SK-N-SH treated with all-trans-retinoic acid at 6 μM for 48 hours (cell line): Measurements from ENCODE around the gene HINT1.
"Not testable (repeated sequence)": the region's sequence is repeated elsewhere in the genome, so short reads cannot be mapped to it uniquely, and the experiment has no call there.

Experiments
- ATAC-seq: fragments of 200-7000 bp; cut with Tn5 transposase; 3 replicates; pipeline ENCODE4 v1.9.1; 2020; ENCODE audit warnings: mild to moderate bottlenecking, moderate library complexity
- BACH2 ChIP-seq: fragments of 250-450 bp; sonication (Bioruptor Pico); IDR thresholded peaks from 2 replicates; pipeline ENCODE4 v1.9.0; 2021; ENCODE audit warnings: mild to moderate bottlenecking, borderline replicate concordance
- CSDC2 ChIP-seq: fragments of 250-450 bp; sonication (Bioruptor Pico); IDR thresholded peaks from 2 replicates; pipeline ENCODE4 v1.5.0; 2020; ENCODE audit warnings: mild to moderate bottlenecking, moderate library complexity
- GLIS3 ChIP-seq: fragments of 250-450 bp; sonication (Bioruptor Pico); IDR thresholded peaks from 2 replicates; pipeline ENCODE4 v1.5.0; 2020; ENCODE audit warnings: mild to moderate bottlenecking, moderate library complexity
- ISL1 ChIP-seq: fragments of 250-450 bp; sonication (Bioruptor Pico); IDR thresholded peaks from 2 replicates; pipeline ENCODE4 v2.1.2; 2022; ENCODE audit warnings: mild to moderate bottlenecking, moderate library complexity
- PPARA ChIP-seq: fragments of 250-450 bp; sonication (Bioruptor Pico); IDR thresholded peaks from 2 replicates; pipeline ENCODE4 v1.5.0; 2020; ENCODE audit warnings: mild to moderate bottlenecking, borderline replicate concordance
- RARB ChIP-seq: fragments of 250-450 bp; sonication (Bioruptor Pico); IDR thresholded peaks from 2 replicates; pipeline ENCODE4 v1.8.0; 2021; ENCODE audit warnings: mild to moderate bottlenecking, moderate library complexity
- SNAI2 ChIP-seq: fragments of 250-450 bp; sonication (Bioruptor Pico); IDR thresholded peaks from 2 replicates; pipeline ENCODE4 v1.5.0; 2020; ENCODE audit warnings: mild to moderate bottlenecking, moderate library complexity
- TCF4 ChIP-seq: fragments of 250-450 bp; sonication (Bioruptor Pico); IDR thresholded peaks from 2 replicates; pipeline ENCODE4 v1.8.0; 2021; ENCODE audit warnings: mild to moderate bottlenecking, moderate library complexity, borderline replicate concordance
- TOX ChIP-seq: fragments of 250-450 bp; sonication (Bioruptor Pico); IDR thresholded peaks from 2 replicates; pipeline ENCODE4 v1.8.0; 2021; ENCODE audit warnings: mild to moderate bottlenecking, moderate library complexity, borderline replicate concordance
- ZC3H10 ChIP-seq: fragments of 250-450 bp; sonication (Bioruptor Pico); IDR thresholded peaks from 2 replicates; pipeline ENCODE4 v1.5.1; 2021; ENCODE audit warnings: mild to moderate bottlenecking, moderate library complexity
- ZFP3 ChIP-seq: fragments of 250-450 bp; sonication (Bioruptor Pico); IDR thresholded peaks from 2 replicates; pipeline ENCODE4 v1.5.0; 2020; ENCODE audit warnings: mild to moderate bottlenecking, moderate library complexity
- ZFP30 ChIP-seq: fragments of 450-650 bp; formaldehyde crosslinking; IDR thresholded peaks from 2 replicates; pipeline ENCODE4 v1.5.0; 2022; ENCODE audit warnings: mild to moderate bottlenecking, moderate library complexity
- ZNF565 ChIP-seq: fragments of 450-650 bp; formaldehyde crosslinking; conservative IDR thresholded peaks from 2 replicates; pipeline ENCODE4 v1.5.0; 2020; ENCODE audit warnings: low read depth, mild to moderate bottlenecking, moderate library complexity
- ZNF70 ChIP-seq: fragments of 450-650 bp; formaldehyde crosslinking; IDR thresholded peaks from 2 replicates; pipeline ENCODE4 v1.5.0; 2020; ENCODE audit warnings: mild to moderate bottlenecking, moderate library complexity
- ZNF8 ChIP-seq: fragments of 450-650 bp; formaldehyde crosslinking; IDR thresholded peaks from 2 replicates; pipeline ENCODE4 v1.5.0; 2020; ENCODE audit warnings: mild to moderate bottlenecking, moderate library complexity
- TF ChIP-seq, protein P1 (sequence below): fragments of 250-450 bp; sonication (Bioruptor Pico); IDR thresholded peaks from 2 replicates; pipeline ENCODE4 v1.5.0; 2020; ENCODE audit warnings: mild to moderate bottlenecking, moderate library complexity
- TF ChIP-seq, protein P2 (sequence below): fragments of 250-450 bp; sonication (Bioruptor Pico); IDR thresholded peaks from 2 replicates; pipeline ENCODE4 v1.5.1; 2021; ENCODE audit warnings: mild to moderate bottlenecking, moderate library complexity
- TF ChIP-seq, protein P3 (sequence below): fragments of 250-450 bp; sonication (Bioruptor Pico); IDR thresholded peaks from 2 replicates; pipeline ENCODE4 v1.5.1; 2020; ENCODE audit warnings: low read depth, mild to moderate bottlenecking, moderate library complexity
- TF ChIP-seq, protein P4 (sequence below): fragments of 250-450 bp; sonication (Bioruptor Pico); IDR thresholded peaks from 2 replicates; pipeline ENCODE4 v1.8.0; 2020; ENCODE audit warnings: mild to moderate bottlenecking, moderate library complexity, borderline replicate concordance

HINT1 gene

DNA sequence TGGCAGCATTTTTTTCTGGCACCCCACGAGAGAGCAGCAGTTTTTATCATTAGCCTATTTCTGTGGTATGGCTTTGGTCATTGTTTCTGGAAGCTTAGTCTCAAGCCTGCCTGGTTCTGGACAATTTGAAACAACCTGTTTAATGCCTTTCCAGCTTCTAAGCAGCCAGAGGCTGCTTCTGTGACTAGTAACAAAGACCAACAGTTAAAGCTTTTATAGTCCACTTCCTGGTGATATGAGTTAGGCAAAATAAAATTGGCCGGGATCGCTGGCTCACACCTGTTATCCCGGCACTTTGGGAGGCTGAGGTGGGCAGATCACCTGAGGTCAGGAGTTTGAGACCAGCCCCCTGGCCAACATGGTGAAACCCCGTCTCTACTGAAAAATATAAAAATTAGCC lies 29.7 kb upstream of the HINT1 start (continued):
- TF ChIP-seq, protein P1, sequence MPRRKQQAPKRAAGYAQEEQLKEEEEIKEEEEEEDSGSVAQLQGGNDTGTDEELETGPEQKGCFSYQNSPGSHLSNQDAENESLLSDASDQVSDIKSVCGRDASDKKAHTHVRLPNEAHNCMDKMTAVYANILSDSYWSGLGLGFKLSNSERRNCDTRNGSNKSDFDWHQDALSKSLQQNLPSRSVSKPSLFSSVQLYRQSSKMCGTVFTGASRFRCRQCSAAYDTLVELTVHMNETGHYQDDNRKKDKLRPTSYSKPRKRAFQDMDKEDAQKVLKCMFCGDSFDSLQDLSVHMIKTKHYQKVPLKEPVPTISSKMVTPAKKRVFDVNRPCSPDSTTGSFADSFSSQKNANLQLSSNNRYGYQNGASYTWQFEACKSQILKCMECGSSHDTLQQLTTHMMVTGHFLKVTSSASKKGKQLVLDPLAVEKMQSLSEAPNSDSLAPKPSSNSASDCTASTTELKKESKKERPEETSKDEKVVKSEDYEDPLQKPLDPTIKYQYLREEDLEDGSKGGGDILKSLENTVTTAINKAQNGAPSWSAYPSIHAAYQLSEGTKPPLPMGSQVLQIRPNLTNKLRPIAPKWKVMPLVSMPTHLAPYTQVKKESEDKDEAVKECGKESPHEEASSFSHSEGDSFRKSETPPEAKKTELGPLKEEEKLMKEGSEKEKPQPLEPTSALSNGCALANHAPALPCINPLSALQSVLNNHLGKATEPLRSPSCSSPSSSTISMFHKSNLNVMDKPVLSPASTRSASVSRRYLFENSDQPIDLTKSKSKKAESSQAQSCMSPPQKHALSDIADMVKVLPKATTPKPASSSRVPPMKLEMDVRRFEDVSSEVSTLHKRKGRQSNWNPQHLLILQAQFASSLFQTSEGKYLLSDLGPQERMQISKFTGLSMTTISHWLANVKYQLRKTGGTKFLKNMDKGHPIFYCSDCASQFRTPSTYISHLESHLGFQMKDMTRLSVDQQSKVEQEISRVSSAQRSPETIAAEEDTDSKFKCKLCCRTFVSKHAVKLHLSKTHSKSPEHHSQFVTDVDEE (CRISPR knock-in tag): no peak
- TF ChIP-seq GLIS3 (no peak), ZNF70 (CRISPR knock-in tag) (no peak), PPARA (CRISPR knock-in tag) (no peak)
- TF ChIP-seq, all 23 proteins: peak for 0

DNA sequence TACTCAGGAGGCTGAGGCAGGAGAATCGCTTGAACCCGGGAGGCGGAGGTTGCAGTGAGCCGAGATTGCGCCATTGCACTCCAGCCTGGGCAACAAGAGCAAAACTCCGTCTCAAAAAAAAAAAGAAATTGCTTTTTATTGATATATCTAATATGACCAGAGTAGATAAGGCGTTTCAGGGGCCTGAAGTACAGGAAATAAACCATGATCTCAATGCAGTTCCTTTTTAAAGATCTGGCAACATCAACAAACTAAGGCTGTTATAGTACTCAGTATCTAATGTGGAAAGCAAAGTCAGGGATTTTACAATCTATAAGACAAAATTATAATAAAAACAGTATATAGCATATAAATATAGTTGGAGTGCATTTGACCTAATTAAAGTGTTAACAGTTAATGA lies 28.8 kb upstream of the HINT1 start:
- not testable (repeated sequence) for ATAC-seq

DNA sequence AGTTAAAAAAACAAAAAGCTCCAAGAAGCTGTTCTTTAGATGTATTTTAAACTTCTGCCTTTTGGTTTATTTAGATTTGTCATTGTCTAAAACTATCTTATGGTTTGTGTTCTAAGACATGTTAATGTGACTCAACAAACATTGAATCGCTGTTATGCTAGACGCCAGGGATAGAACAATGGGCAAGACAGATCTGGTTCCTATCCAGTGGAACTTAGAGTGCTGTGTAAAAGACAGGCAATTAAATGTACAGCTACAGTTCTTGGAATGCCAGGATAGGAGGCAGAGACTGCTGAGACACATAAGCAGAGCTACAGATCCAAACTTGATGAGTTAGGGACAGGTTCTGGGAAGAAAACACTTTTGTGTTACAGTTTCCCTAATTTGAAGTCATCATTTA lies 28.1 kb upstream of the HINT1 start:
- no peak for TF ChIP-seq TOX (CRISPR knock-in tag)
- no peak for TF ChIP-seq ZNF8 (CRISPR knock-in tag)
- TF ChIP-seq, protein P2, sequence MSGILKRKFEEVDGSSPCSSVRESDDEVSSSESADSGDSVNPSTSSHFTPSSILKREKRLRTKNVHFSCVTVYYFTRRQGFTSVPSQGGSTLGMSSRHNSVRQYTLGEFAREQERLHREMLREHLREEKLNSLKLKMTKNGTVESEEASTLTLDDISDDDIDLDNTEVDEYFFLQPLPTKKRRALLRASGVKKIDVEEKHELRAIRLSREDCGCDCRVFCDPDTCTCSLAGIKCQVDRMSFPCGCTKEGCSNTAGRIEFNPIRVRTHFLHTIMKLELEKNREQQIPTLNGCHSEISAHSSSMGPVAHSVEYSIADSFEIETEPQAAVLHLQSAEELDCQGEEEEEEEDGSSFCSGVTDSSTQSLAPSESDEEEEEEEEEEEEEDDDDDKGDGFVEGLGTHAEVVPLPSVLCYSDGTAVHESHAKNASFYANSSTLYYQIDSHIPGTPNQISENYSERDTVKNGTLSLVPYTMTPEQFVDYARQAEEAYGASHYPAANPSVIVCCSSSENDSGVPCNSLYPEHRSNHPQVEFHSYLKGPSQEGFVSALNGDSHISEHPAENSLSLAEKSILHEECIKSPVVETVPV (CRISPR knock-in tag): no peak
- no peak for TF ChIP-seq BACH2 (CRISPR knock-in tag)
- no peak for TF ChIP-seq ZC3H10 (CRISPR knock-in tag)
- no peak for TF ChIP-seq GLIS3
- TF ChIP-seq ZNF565: no peak
- no peak for TF ChIP-seq ZNF70 (CRISPR knock-in tag)
- peak; percentile 87 for TF ChIP-seq ISL1 (CRISPR knock-in tag)
- peak; percentile 74 for ATAC-seq

DNA sequence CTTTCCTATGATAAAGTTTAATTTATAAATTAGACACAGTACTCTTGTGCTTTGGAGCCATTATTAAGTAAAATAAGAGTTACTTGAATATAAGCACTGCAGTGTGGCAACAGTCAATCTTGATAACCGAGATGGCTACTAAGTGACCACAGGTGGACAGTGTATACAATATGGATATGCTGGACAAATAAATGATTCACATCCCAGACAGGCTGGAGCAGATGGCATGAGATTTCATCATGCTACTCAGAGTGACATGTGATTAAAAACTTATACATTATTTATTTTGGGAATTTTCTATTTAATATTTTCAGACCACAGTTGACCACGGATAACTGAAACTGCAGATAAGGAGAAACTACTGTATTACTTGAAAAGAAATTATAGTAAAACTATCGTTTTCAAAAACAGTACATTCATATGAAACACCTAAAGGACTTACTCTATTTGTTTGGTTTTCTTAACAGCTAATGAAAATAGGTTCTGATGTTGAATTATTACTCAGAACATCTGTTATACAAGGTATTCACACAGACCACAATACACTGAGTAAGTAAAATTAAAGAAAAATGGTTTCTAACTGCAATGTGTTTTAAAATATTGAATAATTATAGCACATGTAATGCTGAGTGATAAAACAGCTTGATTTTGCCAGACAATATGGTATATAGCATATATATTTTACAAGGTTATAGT lies 21.7 kb upstream of the HINT1 start:
- TF ChIP-seq, protein P3, sequence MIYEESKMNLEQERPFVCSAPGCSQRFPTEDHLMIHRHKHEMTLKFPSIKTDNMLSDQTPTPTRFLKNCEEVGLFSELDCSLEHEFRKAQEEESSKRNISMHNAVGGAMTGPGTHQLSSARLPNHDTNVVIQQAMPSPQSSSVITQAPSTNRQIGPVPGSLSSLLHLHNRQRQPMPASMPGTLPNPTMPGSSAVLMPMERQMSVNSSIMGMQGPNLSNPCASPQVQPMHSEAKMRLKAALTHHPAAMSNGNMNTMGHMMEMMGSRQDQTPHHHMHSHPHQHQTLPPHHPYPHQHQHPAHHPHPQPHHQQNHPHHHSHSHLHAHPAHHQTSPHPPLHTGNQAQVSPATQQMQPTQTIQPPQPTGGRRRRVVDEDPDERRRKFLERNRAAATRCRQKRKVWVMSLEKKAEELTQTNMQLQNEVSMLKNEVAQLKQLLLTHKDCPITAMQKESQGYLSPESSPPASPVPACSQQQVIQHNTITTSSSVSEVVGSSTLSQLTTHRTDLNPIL: no peak
- TF ChIP-seq, protein P4, sequence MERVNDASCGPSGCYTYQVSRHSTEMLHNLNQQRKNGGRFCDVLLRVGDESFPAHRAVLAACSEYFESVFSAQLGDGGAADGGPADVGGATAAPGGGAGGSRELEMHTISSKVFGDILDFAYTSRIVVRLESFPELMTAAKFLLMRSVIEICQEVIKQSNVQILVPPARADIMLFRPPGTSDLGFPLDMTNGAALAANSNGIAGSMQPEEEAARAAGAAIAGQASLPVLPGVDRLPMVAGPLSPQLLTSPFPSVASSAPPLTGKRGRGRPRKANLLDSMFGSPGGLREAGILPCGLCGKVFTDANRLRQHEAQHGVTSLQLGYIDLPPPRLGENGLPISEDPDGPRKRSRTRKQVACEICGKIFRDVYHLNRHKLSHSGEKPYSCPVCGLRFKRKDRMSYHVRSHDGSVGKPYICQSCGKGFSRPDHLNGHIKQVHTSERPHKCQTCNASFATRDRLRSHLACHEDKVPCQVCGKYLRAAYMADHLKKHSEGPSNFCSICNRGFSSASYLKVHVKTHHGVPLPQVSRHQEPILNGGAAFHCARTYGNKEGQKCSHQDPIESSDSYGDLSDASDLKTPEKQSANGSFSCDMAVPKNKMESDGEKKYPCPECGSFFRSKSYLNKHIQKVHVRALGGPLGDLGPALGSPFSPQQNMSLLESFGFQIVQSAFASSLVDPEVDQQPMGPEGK (CRISPR knock-in tag): no peak
- TF ChIP-seq TCF4: no peak
- TF ChIP-seq RARB: no peak
- ATAC-seq: no peak

DNA sequence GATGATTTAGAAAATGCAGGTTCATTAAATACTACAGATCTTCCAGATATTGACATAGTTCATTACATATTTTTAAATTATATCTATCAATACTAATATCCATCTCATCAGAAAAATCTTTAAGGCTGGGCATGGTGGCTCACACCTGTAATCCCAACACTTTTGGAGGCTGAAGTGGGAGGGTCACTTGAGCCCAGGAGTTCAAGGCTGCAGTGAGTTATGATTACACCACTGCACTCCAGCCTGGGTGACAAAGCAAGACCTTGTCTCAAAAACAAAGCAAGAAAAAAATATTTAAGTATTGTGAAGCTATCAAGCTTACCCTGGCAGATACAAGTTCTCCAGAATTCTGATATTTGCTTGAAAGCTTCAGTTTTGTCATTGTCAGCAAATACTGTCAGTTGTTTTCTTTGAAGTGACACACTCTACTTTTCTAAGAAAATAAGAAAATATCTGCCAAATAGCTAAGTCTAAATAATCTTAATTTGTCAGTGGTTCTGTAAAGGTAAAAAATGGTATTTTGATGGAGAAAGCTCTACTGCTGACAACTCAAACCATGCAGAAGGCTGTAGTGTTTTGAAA lies 20.6 kb upstream of the HINT1 start:
- no peak for ATAC-seq
- TF ChIP-seq ZNF565: no peak
- no peak for TF ChIP-seq SNAI2 (CRISPR knock-in tag)
- TF ChIP-seq ZNF70 (CRISPR knock-in tag): no peak
- no peak for TF ChIP-seq CSDC2
- TF ChIP-seq, protein P3: no peak
- no peak for TF ChIP-seq TCF4
- TF ChIP-seq ZFP30 (CRISPR knock-in tag): no peak
- TF ChIP-seq RARB: no peak
- no peak for TF ChIP-seq ZFP3
- TF ChIP-seq, protein P1 (CRISPR knock-in tag): no peak
- TF ChIP-seq ZC3H10 (CRISPR knock-in tag): no peak
